ENCODE data around the gene CARD19. TPM values are rescaled to one million over a fixed set of nuclear protein-coding genes. Genes with fewer than 3 reads are reported as not detected.

CARD19 gene
- total and polyA plus RNA-seq, 2 of the 8 experiments (the other 6 are each of a cell fraction or from before 2014, with no cell fraction given): 21.2 to 112 TPM

DNA sequence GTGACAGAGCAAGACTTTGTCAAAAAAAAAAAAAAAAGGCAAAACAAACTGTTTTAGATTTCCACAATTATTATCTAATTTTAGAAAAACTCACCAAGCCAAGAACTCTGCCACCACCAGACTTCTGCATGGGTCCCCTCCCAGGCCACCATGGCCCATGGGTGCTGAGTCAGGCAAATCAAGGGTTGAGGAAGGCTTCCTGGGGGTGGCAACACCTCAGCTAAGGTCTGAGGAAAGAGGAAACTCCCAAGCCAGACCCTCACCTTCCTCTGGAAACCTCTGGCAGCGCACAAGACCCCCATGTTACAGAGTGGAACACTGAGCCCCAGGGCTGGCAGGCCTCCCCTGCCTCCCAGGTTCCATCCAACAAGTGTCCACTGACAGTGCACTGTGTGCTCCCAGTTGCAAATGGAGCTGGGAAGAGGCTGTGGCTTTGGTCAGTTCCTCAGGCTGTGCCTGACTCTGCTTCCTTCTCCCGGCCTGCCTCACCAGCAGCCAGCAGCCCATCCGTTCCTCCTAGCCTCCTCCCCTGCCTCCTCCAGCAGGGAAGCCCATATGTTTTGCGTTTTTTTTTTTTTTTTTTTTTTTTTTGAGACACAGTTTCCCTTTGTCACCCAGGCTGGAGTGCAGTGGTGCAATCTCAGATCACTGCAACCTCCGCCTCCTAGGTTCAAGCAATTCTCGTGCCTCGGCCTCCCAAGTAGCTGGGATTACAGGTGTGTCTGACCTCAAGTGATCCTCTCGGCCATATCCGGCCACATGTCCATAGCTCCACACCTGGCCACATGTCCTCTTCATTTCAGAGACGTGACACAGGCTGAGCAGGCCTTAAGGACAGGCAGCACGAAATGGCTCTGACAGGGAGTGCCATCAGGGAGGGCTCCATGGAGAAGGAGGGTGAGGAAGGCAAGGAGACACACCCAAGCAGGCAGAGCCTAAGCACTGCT lies 41.0 kb upstream of the CARD19 start (continued):
- no peak for TF ChIP-seq CTBP2 (IDR thresholded peaks at IDR 0.05; ENCODE audit: borderline replicate concordance, insufficient read depth, insufficient read length, low read length)
- no peak for TF ChIP-seq TEAD4 (IDR thresholded peaks at IDR 0.05; ENCODE audit: low read depth, low read length)
- TF ChIP-seq BACH1 (IDR thresholded peaks at IDR 0.05; ENCODE audit: low read length): no peak
- no peak for TF ChIP-seq JUN (IDR thresholded peaks at IDR 0.05; ENCODE audit: low read depth, low read length)
- no peak for TF ChIP-seq GTF2F1 (IDR thresholded peaks at IDR 0.05; ENCODE audit: borderline replicate concordance, low read depth, low read length)

Measured in H1 (cell line).